ENCODE measurements around the gene SMCO4.

Gene SMCO4

DNA sequence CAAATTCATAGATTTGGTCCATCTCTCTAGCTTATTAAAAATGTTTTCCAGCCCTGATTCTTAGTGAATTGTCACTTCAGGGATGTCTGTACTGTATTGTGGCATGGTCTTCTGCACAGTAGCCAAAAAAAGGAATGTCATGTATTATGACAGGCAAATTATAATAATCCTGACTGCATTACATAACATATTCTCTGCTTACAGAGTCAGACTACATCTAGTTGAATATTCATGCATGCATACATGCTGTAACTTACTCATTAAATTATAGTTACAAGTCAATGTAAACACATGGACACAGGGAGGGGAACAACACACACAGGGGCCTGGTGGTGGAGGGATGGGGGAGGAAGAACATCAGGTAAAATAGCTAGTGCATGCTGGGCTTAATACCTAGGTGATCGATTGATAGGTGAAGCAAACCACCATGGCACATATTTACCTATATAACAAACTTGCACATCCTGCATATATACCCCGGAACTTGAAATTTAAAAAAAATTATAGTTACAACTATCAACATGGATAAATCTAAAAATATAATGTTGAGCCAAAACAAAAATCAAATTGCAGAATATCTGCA lies 31.5 kb upstream of the SMCO4 start:
- Histone ChIP-seq H3K4me3 (ENCODE audit: low read length) (no peak overlapping the region), H3K9me3 (ENCODE audit: control insufficient read depth, insufficient read depth, low read length) (no peaks in the 10 kb centered on the region), H3K36me3 (ENCODE audit: control insufficient read depth, insufficient read depth, low read length) (no peaks in the 10 kb centered on the region), H3K4me1 (ENCODE audit: control insufficient read depth, insufficient read depth, low read length) (peaks cover 2% of the 10 kb centered on the region; the same call in 1 of the 2 replicates), H3K27ac (ENCODE audit: low read length) (no peak overlapping the region), H3K27me3 (ENCODE audit: control insufficient read depth, insufficient read depth, low read length) (no peaks in the 10 kb centered on the region)
- no CpG with 5 or more reads among the region's 2 CpGs for WGBS (ENCODE audit: insufficient coverage, insufficient read length)
- no peak for DNase-seq (ENCODE audit: low read depth, low spot score)

DNA sequence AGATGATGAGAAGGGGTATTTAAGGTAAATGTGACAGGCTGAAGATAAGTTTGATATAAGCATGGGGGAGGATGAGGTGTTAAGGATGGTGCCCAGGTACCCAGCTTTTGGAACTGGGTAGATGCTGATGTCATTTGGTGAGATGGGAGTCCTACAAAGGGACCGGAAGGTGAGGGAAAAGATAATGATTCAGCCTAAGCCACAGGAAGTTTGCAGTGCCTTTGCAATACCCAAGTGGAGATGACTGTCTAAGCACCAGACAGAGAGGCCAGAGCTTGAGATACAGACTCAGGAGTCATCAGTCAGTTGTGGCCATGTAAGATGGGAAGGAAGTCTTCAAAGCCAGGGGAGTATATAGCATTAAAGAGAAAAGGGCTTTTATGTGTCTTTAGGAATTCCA lies 30.0 kb upstream of the SMCO4 start:
- DNase-seq (ENCODE audit: low read depth, low spot score): no peak
- Histone ChIP-seq H3K27me3 (ENCODE audit: control insufficient read depth, insufficient read depth, low read length) (no peaks in the 10 kb centered on the region), H3K36me3 (ENCODE audit: control insufficient read depth, insufficient read depth, low read length) (no peaks in the 10 kb centered on the region), H3K4me3 (ENCODE audit: low read length) (no peak overlapping the region), H3K27ac (ENCODE audit: low read length) (no peak overlapping the region), H3K9me3 (ENCODE audit: control insufficient read depth, insufficient read depth, low read length) (no peaks in the 10 kb centered on the region), H3K4me1 (ENCODE audit: control insufficient read depth, insufficient read depth, low read length) (peaks cover 2% of the 10 kb centered on the region; the same call in 1 of the 2 replicates)
- WGBS (ENCODE audit: insufficient coverage, insufficient read length): no CpG with 5 or more reads among the region's 1 CpG

DNA sequence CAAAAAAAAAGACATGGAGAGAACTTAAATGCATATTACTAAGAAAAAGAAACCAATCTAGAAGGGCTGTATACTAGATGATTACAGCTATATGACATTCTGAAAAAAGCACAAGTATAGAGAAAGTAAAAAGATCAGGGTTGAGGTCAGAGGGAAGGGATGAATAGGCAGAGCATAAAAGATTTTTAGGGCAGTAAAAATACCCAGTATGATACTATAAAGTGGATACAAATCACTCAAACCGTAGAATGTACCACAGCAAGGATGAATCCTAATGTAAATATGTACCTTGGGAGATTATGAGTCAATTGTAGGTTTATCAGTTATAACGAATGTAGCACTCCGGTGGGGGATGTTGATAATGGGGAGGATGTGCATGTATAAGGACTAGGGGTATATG lies 29.4 kb upstream of the SMCO4 start:
- Histone ChIP-seq H3K27me3 (ENCODE audit: control insufficient read depth, insufficient read depth, low read length) (no peaks in the 10 kb centered on the region), H3K9me3 (ENCODE audit: control insufficient read depth, insufficient read depth, low read length) (no peaks in the 10 kb centered on the region), H3K27ac (ENCODE audit: low read length) (no peak overlapping the region), H3K4me3 (ENCODE audit: low read length) (no peak overlapping the region), H3K36me3 (ENCODE audit: control insufficient read depth, insufficient read depth, low read length) (no peaks in the 10 kb centered on the region), H3K4me1 (ENCODE audit: control insufficient read depth, insufficient read depth, low read length) (peaks cover 2% of the 10 kb centered on the region; the same call in 1 of the 2 replicates)
- WGBS (ENCODE audit: insufficient coverage, insufficient read length): no CpG with 5 or more reads among the region's 3 CpGs
- DNase-seq (ENCODE audit: low read depth, low spot score): no peak

DNA sequence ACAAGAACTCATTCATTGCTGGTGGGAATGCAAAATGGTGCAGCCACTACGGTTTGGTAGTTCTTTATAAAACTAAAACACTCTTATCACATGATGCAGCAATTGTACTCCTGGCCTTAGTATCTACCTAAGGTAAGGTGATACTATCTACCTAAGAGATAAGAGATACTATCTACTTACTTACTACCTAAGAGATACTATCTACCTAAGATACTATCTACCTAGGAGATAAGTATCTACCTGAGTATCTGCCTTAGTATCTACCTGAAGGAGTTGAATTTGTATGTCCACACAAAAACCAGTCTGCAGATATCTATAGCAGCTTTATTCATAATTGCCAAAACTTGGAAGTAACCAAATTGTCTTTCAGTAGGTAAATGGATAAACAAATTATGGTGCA lies 29.0 kb upstream of the SMCO4 start:
- no peak for DNase-seq (ENCODE audit: low read depth, low spot score)
- Histone ChIP-seq H3K4me3 (ENCODE audit: low read length) (no peak overlapping the region), H3K27ac (ENCODE audit: low read length) (no peak overlapping the region), H3K4me1 (ENCODE audit: control insufficient read depth, insufficient read depth, low read length) (peaks cover 2% of the 10 kb centered on the region; the same call in 1 of the 2 replicates), H3K27me3 (ENCODE audit: control insufficient read depth, insufficient read depth, low read length) (no peaks in the 10 kb centered on the region), H3K9me3 (ENCODE audit: control insufficient read depth, insufficient read depth, low read length) (no peaks in the 10 kb centered on the region), H3K36me3 (ENCODE audit: control insufficient read depth, insufficient read depth, low read length) (no peaks in the 10 kb centered on the region)
- no CpG with 5 or more reads among the region's 1 CpG for WGBS (ENCODE audit: insufficient coverage, insufficient read length)

DNA sequence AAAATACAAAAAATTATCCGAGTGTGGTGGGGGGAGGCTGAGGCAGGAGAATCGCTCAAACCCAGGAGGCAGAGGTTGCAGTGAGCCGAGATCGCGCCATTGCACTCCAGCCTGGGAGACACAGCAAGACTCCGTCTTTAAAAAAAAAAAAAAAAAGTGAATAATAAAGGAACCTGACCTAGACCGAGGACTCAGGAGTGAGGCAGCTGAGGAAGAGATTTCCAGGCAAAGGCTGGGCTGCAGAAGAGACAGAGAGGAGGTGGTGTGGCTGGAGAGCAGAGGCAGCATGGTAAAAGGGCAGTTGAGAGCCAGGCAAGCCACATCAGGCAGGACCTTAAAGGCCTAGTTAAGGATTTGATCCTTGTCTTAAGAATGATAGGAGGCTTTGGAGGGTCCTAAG lies 28.4 kb upstream of the SMCO4 start:
- H3K36me3 ChIP-seq (ENCODE audit: control insufficient read depth, insufficient read depth, low read length): no peaks in the 10 kb centered on the region
- no peak overlapping the region for H3K4me3 ChIP-seq (ENCODE audit: low read length)
- H3K4me1 ChIP-seq (ENCODE audit: control insufficient read depth, insufficient read depth, low read length): peaks cover 2% of the 10 kb centered on the region; the same call in 1 of the 2 replicates
- no peaks in the 10 kb centered on the region for H3K27me3 ChIP-seq (ENCODE audit: control insufficient read depth, insufficient read depth, low read length)
- no peaks in the 10 kb centered on the region for H3K9me3 ChIP-seq (ENCODE audit: control insufficient read depth, insufficient read depth, low read length)
- H3K27ac ChIP-seq (ENCODE audit: low read length): no peak overlapping the region
- no peak for DNase-seq (ENCODE audit: low read depth, low spot score)
- no CpG with 5 or more reads among the region's 7 CpGs for WGBS (ENCODE audit: insufficient coverage, insufficient read length)

DNA sequence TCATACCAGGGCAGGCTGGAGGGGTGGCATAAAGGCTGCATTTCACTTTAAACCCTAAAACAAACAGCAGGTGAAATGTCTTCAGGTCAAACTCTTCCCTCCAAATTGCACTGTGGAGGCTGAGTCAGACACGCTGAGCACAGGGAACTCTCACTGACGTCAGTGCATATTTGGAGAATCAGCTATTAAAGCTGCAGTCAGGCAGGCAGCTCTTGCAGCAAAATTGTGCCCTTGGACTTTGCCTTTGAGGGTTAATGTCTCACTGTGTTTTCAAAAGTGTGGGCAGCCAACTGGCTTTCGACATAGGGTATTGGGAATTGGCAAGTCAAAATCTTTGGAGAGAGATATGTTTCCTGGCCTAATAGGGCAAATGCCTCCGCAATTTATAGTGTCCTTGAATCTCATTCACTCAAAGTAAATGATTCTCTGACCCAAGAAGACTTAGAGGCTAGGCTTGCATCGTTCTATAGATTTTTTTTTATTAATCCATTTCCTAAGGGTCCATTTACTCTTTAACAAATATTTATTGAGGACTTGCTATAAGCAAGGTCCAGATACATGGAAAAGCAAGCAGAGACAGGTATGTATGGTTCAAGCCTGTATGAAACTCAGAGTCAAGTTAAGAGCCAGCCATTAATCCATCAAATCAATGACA lies 27.7 kb upstream of the SMCO4 start:
- no peak for DNase-seq (ENCODE audit: low read depth, low spot score)
- H3K4me3 ChIP-seq (ENCODE audit: low read length): no peak overlapping the region
- no peaks in the 10 kb centered on the region for H3K9me3 ChIP-seq (ENCODE audit: control insufficient read depth, insufficient read depth, low read length)
- peaks cover 2% of the 10 kb centered on the region; the same call in 1 of the 2 replicates for H3K4me1 ChIP-seq (ENCODE audit: control insufficient read depth, insufficient read depth, low read length)
- H3K27ac ChIP-seq (ENCODE audit: low read length): no peak overlapping the region
- H3K36me3 ChIP-seq (ENCODE audit: control insufficient read depth, insufficient read depth, low read length): no peaks in the 10 kb centered on the region
- H3K27me3 ChIP-seq (ENCODE audit: control insufficient read depth, insufficient read depth, low read length): no peaks in the 10 kb centered on the region
- WGBS (ENCODE audit: insufficient coverage, insufficient read length): no CpG with 5 or more reads among the region's 5 CpGs

DNA sequence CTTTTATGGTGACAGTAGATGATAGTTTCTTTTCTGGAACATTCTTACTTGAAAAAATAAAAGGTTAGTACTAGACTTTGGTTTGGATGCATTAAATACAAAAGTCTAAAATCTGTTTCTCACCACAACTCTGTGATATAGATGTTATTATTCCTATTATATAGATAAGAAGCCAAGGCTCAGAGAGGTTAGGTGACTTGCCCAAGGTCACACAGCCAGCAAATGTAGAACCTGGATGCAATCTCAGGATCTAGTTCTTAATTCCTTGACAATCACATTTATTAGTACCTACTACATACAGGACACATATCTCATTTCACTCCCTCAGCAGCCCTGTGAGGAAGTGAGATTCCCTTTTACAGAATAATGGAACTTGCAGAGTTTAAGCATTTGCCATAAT lies 26.3 kb upstream of the SMCO4 start:
- no peaks in the 10 kb centered on the region for H3K9me3 ChIP-seq (ENCODE audit: control insufficient read depth, insufficient read depth, low read length)
- no peaks in the 10 kb centered on the region for H3K27me3 ChIP-seq (ENCODE audit: control insufficient read depth, insufficient read depth, low read length)
- no peak for DNase-seq (ENCODE audit: low read depth, low spot score)
- H3K4me3 ChIP-seq (ENCODE audit: low read length): no peak overlapping the region
- peaks cover 2% of the 10 kb centered on the region; the same call in 1 of the 2 replicates for H3K4me1 ChIP-seq (ENCODE audit: control insufficient read depth, insufficient read depth, low read length)
- H3K36me3 ChIP-seq (ENCODE audit: control insufficient read depth, insufficient read depth, low read length): no peaks in the 10 kb centered on the region
- H3K27ac ChIP-seq (ENCODE audit: low read length): no peak overlapping the region

DNA sequence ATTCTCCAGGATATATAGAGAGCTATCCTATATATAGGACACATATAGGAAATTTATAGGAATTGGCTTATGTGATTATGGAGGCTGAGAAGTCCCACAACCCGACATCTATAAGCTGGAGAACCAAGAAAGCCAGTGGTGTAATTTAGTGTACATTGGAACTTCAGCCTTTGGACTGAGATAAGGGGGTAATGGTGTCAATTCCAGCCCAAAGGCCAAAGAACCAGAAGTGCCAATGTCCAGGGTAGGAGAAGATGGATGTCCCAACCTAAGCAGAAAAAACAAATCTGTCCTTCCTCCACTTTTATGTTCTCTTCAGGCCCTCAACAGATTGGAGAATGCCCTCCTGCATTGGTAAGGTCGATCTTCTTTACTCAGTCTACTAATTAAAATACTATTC lies 25.5 kb upstream of the SMCO4 start:
- WGBS (ENCODE audit: insufficient coverage, insufficient read length): no CpG with 5 or more reads among the region's 2 CpGs
- H3K9me3 ChIP-seq (ENCODE audit: control insufficient read depth, insufficient read depth, low read length): no peaks in the 10 kb centered on the region
- no peak overlapping the region for H3K27ac ChIP-seq (ENCODE audit: low read length)
- no peaks in the 10 kb centered on the region for H3K36me3 ChIP-seq (ENCODE audit: control insufficient read depth, insufficient read depth, low read length)
- DNase-seq (ENCODE audit: low read depth, low spot score): no peak
- H3K4me3 ChIP-seq (ENCODE audit: low read length): no peak overlapping the region
- H3K27me3 ChIP-seq (ENCODE audit: control insufficient read depth, insufficient read depth, low read length): no peaks in the 10 kb centered on the region
- H3K4me1 ChIP-seq (ENCODE audit: control insufficient read depth, insufficient read depth, low read length): peaks cover 2% of the 10 kb centered on the region; the same call in 1 of the 2 replicates

DNA sequence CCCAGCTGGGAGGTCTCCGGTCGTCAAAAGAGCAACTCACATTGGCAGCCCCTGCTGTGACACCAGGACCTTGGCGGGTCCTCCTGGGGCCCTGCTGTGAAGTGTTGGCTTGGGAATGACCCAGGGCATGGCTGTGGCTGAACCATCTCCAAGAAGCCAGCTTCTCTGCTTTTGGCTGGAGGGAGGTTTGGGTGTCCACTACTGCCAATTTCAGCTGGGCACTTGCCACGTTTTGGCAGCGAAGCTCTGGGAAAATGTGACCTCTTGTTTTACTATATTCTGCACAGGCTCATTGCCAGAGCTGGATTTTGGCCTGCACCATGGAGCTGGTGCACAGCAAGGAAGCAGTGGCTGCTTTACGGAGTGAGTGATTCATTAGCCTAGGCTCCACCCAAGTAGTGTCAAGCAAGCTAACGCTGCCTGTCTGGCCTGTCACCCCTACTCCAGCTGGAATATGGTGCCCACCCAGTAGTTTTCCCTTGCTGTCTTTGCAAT lies 24.3 kb upstream of the SMCO4 start:
- no peak overlapping the region for H3K27ac ChIP-seq (ENCODE audit: low read length)
- H3K4me1 ChIP-seq (ENCODE audit: control insufficient read depth, insufficient read depth, low read length): peaks cover 2% of the 10 kb centered on the region; the same call in 1 of the 2 replicates
- H3K27me3 ChIP-seq (ENCODE audit: control insufficient read depth, insufficient read depth, low read length): no peaks in the 10 kb centered on the region
- H3K36me3 ChIP-seq (ENCODE audit: control insufficient read depth, insufficient read depth, low read length): no peaks in the 10 kb centered on the region
- WGBS (ENCODE audit: insufficient coverage, insufficient read length): no CpG with 5 or more reads among the region's 7 CpGs
- H3K9me3 ChIP-seq (ENCODE audit: control insufficient read depth, insufficient read depth, low read length): no peaks in the 10 kb centered on the region
- no peak for DNase-seq (ENCODE audit: low read depth, low spot score)
- H3K4me3 ChIP-seq (ENCODE audit: low read length): no peak overlapping the region

DNA sequence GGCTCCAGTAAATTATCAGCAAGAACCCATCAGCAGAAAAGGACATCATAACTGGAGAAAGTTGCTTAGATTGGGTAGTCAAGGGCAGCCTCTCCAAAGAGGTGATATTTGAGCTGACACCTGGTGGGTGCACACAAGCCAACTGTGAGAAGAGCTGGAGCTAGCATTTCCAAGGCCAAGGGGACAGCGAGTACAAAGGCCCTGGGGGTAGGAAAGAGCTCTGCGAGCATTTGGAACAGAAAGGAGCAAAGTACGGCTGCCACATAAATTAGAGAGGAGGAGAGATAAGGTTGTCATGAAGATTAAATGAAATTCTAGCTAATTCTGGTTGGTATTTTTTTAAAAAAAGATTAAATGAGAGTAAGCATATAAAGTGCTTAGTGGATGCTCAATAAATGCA lies 21.7 kb upstream of the SMCO4 start:
- WGBS (ENCODE audit: insufficient coverage, insufficient read length): no CpG with 5 or more reads among the region's 3 CpGs
- DNase-seq (ENCODE audit: low read depth, low spot score): no peak
- Histone ChIP-seq H3K36me3 (ENCODE audit: control insufficient read depth, insufficient read depth, low read length) (no peaks in the 10 kb centered on the region), H3K27ac (ENCODE audit: low read length) (no peak overlapping the region), H3K4me1 (ENCODE audit: control insufficient read depth, insufficient read depth, low read length) (no peaks in the 10 kb centered on the region), H3K9me3 (ENCODE audit: control insufficient read depth, insufficient read depth, low read length) (no peaks in the 10 kb centered on the region), H3K27me3 (ENCODE audit: control insufficient read depth, insufficient read depth, low read length) (no peaks in the 10 kb centered on the region), H3K4me3 (ENCODE audit: low read length) (no peak overlapping the region)

DNA sequence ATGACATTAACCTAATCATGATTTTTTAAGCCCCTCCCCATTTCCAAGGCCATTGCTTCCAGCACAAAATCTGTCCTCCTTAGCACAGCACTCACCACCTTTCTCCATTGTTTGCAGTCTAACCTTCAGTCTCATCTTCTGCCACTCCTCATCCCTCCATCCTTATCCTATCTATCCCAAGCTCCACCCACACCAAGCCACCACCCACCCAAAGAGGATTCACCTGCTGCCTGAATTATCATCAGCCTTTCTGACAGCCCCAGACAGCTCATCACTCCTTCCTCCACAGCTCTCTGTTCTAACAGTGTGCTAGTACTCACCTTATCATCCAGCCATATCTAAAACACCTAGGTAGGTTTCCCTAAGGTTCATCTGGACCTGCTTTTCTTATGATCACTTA lies 20.7 kb upstream of the SMCO4 start:
- Histone ChIP-seq H3K36me3 (ENCODE audit: control insufficient read depth, insufficient read depth, low read length) (no peaks in the 10 kb centered on the region), H3K27ac (ENCODE audit: low read length) (no peak overlapping the region), H3K4me3 (ENCODE audit: low read length) (no peak overlapping the region), H3K4me1 (ENCODE audit: control insufficient read depth, insufficient read depth, low read length) (no peaks in the 10 kb centered on the region), H3K27me3 (ENCODE audit: control insufficient read depth, insufficient read depth, low read length) (no peaks in the 10 kb centered on the region), H3K9me3 (ENCODE audit: control insufficient read depth, insufficient read depth, low read length) (no peaks in the 10 kb centered on the region)
- no peak for DNase-seq (ENCODE audit: low read depth, low spot score)

Measured in iPS DF 6.9 (cell line).